ENCODE measurements around the gene TRAF7. TPM values are rescaled to one million over a fixed set of nuclear protein-coding genes. Genes with fewer than 3 reads are reported as not detected.

Gene TRAF7
- total and polyA plus RNA-seq, 2 of the 13 experiments (the other 11 are each of a cell fraction or from before 2014, with no cell fraction given): 47.9 to 65.6 TPM

GRCh38 chr16:2190002-2190658 is 34.5 kb downstream of the TRAF7 start (continued):
- TF ChIP-seq ZNF609 (CRISPR knock-in tag; IDR thresholded peaks at IDR 0.05; ENCODE audit: borderline replicate concordance): 0 out of 2 replicates have a peak, but pooled peaks have one; percentile 33
- 0 out of 2 replicates have a peak, but pooled peaks have one; percentile 13 for TF ChIP-seq RAD21 (CRISPR knock-in tag; IDR thresholded peaks at IDR 0.05)
- 0 out of 2 replicates have a peak, but pooled peaks have one; percentile 55 for TF ChIP-seq POGK (CRISPR knock-in tag; conservative IDR thresholded peaks at IDR 0.05)
- TF ChIP-seq FOSL2 (CRISPR knock-in tag; IDR thresholded peaks at IDR 0.05): no peak
- TF ChIP-seq FOXP1 (IDR thresholded peaks at IDR 0.05): no peak
- 0 out of 2 replicates have a peak, but pooled peaks have one; percentile 13 for TF ChIP-seq FOXP1 (CRISPR knock-in tag; IDR thresholded peaks at IDR 0.05)
- TF ChIP-seq DNMT1 (CRISPR knock-in tag; IDR thresholded peaks at IDR 0.05): no peak
- TF ChIP-seq MEIS1 (CRISPR knock-in tag; IDR thresholded peaks at IDR 0.05; ENCODE audit: borderline replicate concordance): peak; percentile 34; the same call in 1 of the 2 replicates
- TF ChIP-seq SAP130 (CRISPR knock-in tag; IDR thresholded peaks at IDR 0.05; ENCODE audit: low read depth): peak; percentile 41; the same call in 1 of the 2 replicates
- TF ChIP-seq TCF7 (IDR thresholded peaks at IDR 0.05; ENCODE audit: low read depth): peak; percentile 33; the same call in 1 of the 2 replicates
- no peak for TF ChIP-seq MEF2D (CRISPR knock-in tag; IDR thresholded peaks at IDR 0.05)
- TF ChIP-seq ZNF550 (CRISPR knock-in tag; IDR thresholded peaks at IDR 0.05; ENCODE audit: borderline replicate concordance): no peak
- TF ChIP-seq BORCS8-MEF2B (CRISPR knock-in tag; IDR thresholded peaks at IDR 0.05): peak; percentile 80
- no peak for TF ChIP-seq HOXA9 (CRISPR knock-in tag; IDR thresholded peaks at IDR 0.05; ENCODE audit: borderline replicate concordance)
- TF ChIP-seq ZNF17 (CRISPR knock-in tag; IDR thresholded peaks at IDR 0.05): no peak
- TF ChIP-seq ZBTB21 (CRISPR knock-in tag; IDR thresholded peaks at IDR 0.05): no peak
- TF ChIP-seq MAX (IDR thresholded peaks at IDR 0.05): peak; percentile 90
- TF ChIP-seq DZIP1 (CRISPR knock-in tag; IDR thresholded peaks at IDR 0.05): 0 out of 2 replicates have a peak, but pooled peaks have one; percentile 18
- no peak for TF ChIP-seq MBNL3 (CRISPR knock-in tag; conservative IDR thresholded peaks at IDR 0.05)
